Ishikawa (cell line): Measurements from ENCODE around the gene CHCHD4.

Experiments used
- CEBPB ChIP-seq: IDR thresholded peaks from 2 replicates; pipeline ENCODE4 v1.6.1; 2012
- CREB1 ChIP-seq: IDR thresholded peaks from 2 replicates; pipeline ENCODE4 v1.6.1; 2012; ENCODE audit warnings: low read depth
- EGR1 ChIP-seq: IDR thresholded peaks from 2 replicates; pipeline ENCODE4 v1.6.1; 2012
- EP300 ChIP-seq: IDR thresholded peaks from 2 replicates; pipeline ENCODE4 v1.6.1; 2012; ENCODE audit warnings: borderline replicate concordance
- FOXM1 ChIP-seq: IDR thresholded peaks from 2 replicates; pipeline ENCODE4 v1.6.1; 2012; ENCODE audit warnings: low read depth, borderline replicate concordance
- NFIC ChIP-seq: IDR thresholded peaks from 2 replicates; pipeline ENCODE4 v1.6.1; 2012
- RAD21 ChIP-seq: IDR thresholded peaks from 2 replicates; pipeline ENCODE4 v1.6.1; 2012; ENCODE audit warnings: low read depth
- TAF1 ChIP-seq: IDR thresholded peaks from 2 replicates; pipeline ENCODE4 v1.6.1; 2012; ENCODE audit warnings: low read depth, mild to moderate bottlenecking
- TCF12 ChIP-seq: IDR thresholded peaks from 2 replicates; pipeline ENCODE4 v1.6.1; 2012; ENCODE audit warnings: low read depth
- TEAD4 ChIP-seq: IDR thresholded peaks from 2 replicates; pipeline ENCODE4 v1.6.1; 2012
- YY1 ChIP-seq: IDR thresholded peaks from 2 replicates; pipeline ENCODE4 v1.6.1; 2012; ENCODE audit warnings: low read depth
- ZBTB7A ChIP-seq: IDR thresholded peaks from 2 replicates; pipeline ENCODE4 v1.6.1; 2012; ENCODE audit warnings: low read depth
- TF ChIP-seq, protein P1 (sequence below): IDR thresholded peaks from 2 replicates; pipeline ENCODE4 v1.6.1; 2012
- TF ChIP-seq, protein P2 (sequence below): IDR thresholded peaks from 2 replicates; pipeline ENCODE4 v1.6.1; 2012; ENCODE audit warnings: low read depth, mild to moderate bottlenecking
- TF ChIP-seq, protein P3 (sequence below): IDR thresholded peaks from 2 replicates; pipeline ENCODE4 v1.6.1; 2012

CHCHD4 gene

DNA sequence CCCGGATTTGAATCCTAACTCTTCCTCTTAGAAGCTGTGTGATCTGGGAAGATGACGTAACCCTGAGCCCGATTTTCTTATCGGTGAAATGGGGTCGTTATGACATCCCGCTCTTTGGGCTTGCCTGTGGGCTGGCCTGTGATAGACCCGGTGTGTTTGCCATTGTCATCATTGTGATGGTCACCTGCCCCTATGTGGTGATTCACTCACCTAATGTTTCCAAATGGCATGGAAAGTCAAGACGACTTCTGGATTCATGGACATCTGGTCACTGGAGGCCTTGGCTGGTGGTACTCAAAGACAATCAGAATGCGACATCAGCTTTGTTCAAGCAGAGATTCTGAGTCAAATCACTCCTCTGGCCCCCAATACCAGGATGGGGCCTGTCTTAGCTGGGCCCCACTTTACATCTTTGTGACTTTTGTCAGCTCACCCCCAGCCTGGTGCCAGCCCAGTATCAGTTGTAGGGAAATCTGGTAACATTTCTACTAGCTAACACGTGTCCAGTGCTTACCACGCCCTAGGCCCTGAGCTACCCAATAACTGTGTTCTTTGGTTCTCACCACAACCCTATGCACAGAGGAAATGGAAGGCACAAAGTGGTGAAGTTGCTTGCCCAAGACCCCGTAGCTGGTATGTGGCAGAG is 3.0 kb upstream of the CHCHD4 start:
- TF ChIP-seq CEBPB: no peak
- no peak for TF ChIP-seq EGR1
- TF ChIP-seq ZBTB7A: no peak
- no peak for TF ChIP-seq TCF12
- TF ChIP-seq TEAD4: no peak

DNA sequence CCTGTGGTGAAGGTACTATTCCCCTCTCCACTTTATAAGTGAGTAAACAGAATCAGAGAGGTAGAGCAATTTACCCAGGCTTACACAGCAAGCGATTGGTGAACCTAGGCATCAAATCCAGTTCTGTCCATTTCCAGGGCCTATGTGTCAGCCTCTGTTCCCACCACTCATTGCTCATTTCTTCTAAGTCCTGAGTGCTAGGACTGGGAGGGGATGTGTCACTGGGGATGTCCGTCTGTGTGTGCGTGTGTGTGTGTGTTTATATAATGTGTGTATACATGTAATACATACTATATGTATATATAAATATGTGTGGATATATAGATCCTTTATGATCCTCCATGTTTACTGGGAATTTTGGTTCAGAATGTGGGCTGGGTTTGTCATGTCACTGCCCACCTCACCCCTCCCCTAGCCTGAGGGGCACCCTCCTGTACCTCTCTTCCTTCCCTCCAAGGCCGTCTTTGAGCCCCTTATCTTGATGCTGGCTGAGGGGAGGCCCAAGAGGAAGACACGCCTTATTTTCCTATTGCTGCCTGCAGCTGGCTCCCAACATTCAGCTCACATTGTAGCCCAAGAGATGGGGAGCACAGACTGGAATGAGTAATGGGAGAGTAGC is 2.3 kb upstream of the CHCHD4 start:
- TF ChIP-seq TEAD4 (no peak), YY1 (no peak)

DNA sequence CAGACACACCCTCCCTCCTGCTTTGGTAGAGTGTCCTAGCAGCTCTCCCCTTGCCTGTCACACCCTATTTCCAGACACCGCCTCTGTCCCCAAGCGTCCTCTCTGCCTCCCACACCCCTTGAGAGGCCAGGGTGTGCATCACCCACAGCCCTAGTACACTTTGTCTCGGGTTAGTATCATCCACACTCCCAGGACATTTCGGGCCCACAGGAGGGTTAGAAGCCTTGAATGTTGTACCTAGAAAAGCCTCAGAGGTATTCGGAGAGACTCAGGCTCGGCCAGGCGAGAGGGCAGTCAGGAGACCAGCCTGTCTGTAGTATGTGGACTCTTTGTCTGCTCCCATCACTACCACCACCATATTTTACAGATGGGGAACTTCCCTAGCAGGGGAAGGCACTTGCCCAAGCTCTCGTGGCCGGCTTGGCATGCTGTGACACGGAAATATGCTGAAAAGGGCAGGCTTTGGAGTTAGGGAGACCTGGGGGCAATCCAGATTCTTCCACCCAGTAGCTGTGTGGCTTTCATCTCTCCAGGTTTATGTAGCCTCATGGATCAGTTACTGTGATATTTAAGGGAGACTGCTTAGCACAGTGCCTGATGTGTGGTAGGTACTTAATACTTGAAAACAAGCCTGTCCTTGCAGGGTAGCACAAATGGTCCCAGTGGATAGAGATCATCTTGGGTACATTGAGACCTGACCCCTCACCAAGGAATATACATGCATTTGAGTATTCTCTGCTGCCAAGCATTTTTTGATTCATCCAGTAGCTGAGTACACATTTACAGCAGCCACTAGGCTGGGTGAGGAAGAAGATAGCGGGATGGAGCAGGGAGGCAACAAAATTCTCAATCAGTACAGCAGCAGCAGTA is 1.6 kb upstream of the CHCHD4 start:
- no peak for TF ChIP-seq TAF1
- no peak for TF ChIP-seq ZBTB7A
- no peak for TF ChIP-seq RAD21
- TF ChIP-seq CEBPB: no peak
- TF ChIP-seq FOXM1: no peak
- TF ChIP-seq EP300: no peak
- no peak for TF ChIP-seq TEAD4
- TF ChIP-seq CREB1: no peak
- TF ChIP-seq, protein P1, sequence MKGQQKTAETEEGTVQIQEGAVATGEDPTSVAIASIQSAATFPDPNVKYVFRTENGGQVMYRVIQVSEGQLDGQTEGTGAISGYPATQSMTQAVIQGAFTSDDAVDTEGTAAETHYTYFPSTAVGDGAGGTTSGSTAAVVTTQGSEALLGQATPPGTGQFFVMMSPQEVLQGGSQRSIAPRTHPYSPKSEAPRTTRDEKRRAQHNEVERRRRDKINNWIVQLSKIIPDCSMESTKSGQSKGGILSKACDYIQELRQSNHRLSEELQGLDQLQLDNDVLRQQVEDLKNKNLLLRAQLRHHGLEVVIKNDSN: no peak
- TF ChIP-seq YY1: no peak
- TF ChIP-seq, protein P2, sequence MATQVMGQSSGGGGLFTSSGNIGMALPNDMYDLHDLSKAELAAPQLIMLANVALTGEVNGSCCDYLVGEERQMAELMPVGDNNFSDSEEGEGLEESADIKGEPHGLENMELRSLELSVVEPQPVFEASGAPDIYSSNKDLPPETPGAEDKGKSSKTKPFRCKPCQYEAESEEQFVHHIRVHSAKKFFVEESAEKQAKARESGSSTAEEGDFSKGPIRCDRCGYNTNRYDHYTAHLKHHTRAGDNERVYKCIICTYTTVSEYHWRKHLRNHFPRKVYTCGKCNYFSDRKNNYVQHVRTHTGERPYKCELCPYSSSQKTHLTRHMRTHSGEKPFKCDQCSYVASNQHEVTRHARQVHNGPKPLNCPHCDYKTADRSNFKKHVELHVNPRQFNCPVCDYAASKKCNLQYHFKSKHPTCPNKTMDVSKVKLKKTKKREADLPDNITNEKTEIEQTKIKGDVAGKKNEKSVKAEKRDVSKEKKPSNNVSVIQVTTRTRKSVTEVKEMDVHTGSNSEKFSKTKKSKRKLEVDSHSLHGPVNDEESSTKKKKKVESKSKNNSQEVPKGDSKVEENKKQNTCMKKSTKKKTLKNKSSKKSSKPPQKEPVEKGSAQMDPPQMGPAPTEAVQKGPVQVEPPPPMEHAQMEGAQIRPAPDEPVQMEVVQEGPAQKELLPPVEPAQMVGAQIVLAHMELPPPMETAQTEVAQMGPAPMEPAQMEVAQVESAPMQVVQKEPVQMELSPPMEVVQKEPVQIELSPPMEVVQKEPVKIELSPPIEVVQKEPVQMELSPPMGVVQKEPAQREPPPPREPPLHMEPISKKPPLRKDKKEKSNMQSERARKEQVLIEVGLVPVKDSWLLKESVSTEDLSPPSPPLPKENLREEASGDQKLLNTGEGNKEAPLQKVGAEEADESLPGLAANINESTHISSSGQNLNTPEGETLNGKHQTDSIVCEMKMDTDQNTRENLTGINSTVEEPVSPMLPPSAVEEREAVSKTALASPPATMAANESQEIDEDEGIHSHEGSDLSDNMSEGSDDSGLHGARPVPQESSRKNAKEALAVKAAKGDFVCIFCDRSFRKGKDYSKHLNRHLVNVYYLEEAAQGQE: no peak
- no peak for TF ChIP-seq EGR1
- no peak for TF ChIP-seq NFIC
- TF ChIP-seq, protein P3, sequence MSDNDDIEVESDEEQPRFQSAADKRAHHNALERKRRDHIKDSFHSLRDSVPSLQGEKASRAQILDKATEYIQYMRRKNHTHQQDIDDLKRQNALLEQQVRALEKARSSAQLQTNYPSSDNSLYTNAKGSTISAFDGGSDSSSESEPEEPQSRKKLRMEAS: no peak
- TF ChIP-seq TCF12: no peak

DNA sequence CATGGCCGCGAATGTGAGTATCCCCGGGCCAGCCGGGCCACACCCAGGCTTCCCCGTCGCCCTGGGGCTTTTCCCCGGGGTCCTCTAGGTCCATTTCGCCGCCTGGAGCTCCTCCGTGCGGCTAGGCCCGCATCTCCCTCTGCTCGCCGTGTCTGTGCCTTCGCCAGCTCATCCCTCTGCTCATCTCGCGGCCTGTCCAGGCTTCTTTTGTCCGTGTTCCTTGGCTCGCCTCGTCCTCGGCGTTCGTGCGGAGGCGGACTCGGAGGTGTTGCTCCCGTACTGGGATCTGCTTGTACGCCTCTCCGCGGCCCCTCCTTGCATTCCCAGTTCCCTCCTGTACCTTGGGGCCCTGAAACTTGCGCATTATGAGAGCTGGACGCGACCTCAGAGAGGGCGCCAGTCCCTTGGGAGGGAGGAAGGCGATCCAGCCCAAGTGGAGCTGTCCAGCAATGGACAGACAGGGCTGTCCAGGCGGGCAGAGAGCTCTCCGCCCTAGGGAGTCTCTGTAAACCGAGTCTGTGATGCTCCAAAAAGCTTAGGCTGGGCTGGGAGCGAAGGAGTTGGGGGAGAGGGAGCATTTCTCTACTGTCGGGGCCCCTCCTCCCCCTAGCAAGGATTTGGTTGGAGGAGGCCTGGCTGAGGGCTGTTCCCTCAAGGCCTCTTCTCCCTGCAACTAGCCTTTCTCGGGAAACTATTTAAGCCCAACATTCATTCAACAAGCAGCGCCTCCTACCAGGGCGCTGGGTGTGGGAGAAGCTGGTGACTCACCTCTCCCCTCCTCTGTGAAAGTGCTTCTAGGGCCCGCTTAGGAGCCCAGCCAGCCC is 735 bp upstream of the CHCHD4 start:
- TF ChIP-seq NFIC: no peak
- TF ChIP-seq, protein P3: no peak; the same call in 1 of the 2 replicates
- TF ChIP-seq TCF12: no peak
- TF ChIP-seq CREB1: no peak
- no peak for TF ChIP-seq TEAD4
- 0 out of 2 replicates have a peak, but pooled peaks have one; percentile 5 for TF ChIP-seq TAF1
- no peak for TF ChIP-seq CEBPB
- TF ChIP-seq ZBTB7A: no peak
- TF ChIP-seq, protein P2: peak; percentile 91

DNA sequence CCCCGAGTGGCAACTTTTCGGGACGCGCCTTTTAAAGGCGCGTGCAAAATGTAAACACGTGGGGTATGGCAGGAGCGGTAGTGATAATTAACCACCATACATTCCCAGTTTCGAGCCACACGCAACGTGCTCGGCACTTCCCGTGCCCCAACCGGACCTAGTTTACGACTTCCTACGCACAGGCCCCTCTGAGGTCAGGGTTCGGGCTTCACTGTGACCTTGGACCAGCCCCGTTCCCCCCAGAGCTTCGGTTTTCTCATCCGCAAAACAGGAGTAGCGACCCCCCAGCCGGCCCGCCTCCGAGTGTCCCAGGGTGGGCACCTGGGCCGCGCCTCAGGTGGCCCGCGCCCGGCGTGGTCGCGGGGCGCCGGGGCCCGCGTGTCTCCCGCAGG is 451 bp downstream of the CHCHD4 start:
- TF ChIP-seq, protein P3: peak; percentile 91
- no peak for TF ChIP-seq RAD21
